Psoas muscle (tissue), 8 donors: ENCODE measurements around the gene USP17L10. TPM values are rescaled to one million over a fixed set of nuclear protein-coding genes. Genes with fewer than 3 reads are reported as not detected.
"Not testable (repeated sequence)": the region's sequence is repeated elsewhere in the genome, so short reads cannot be mapped to it uniquely, and the experiment has no call there.

Experiments used
- ATAC-seq, 4 donors: fragments of 200-7000 bp; cut with Tn5 transposase; one replicate each; pipeline ENCODE4 v1.9.1; 2020; ENCODE audit warnings: moderate library complexity in 3 of 4, mild to moderate bottlenecking in 2 of 4
- DNase-seq, 2 donors: peaks; one replicate each; pipeline ENCODE4 v3.0.0-alpha.2; 2020
- H3K27ac ChIP-seq: fragments of 200-600 bp; one replicate; pipeline ENCODE4 v1.8.0; 2022
- H3K27me3 ChIP-seq, 3 donors: fragments of 200-600 bp in 1 of 3; one replicate each; pipeline versions ENCODE4 v1.6.1 to v1.8.0; 2013 to 2022; ENCODE audit warnings: low read length in 2 of 3, mild to moderate bottlenecking in 2 of 3, moderate library complexity in 1 of 3; ENCODE audit not compliant: insufficient read depth in 3 of 3
- H3K36me3 ChIP-seq, 2 donors: fragments of 200-600 bp in 1 of 2; one replicate each; pipeline versions ENCODE4 v1.6.1 to v1.8.0; 2013 to 2022; ENCODE audit warnings: low read depth in 1 of 2, mild to moderate bottlenecking in 1 of 2, moderate library complexity in 1 of 2; ENCODE audit not compliant: insufficient read depth in 1 of 2
- H3K4me1 ChIP-seq: fragments of 200-600 bp; one replicate; pipeline ENCODE4 v1.8.0; 2022
- H3K4me3 ChIP-seq: fragments of 200-600 bp; one replicate; pipeline ENCODE4 v1.8.0; 2022; ENCODE audit warnings: mild to moderate bottlenecking
- H3K9me3 ChIP-seq: fragments of 200-600 bp; one replicate; pipeline ENCODE4 v1.8.0; 2022
- WGBS, 3 donors: extraction: QIAGEN DNeasy Blood & Tissue Kit; methylation state at CpG; one replicate each; pipeline versions ENCODE4 v1.1.6 to v1.1.7; 2013; 5-methylcytosine and 5-hydroxymethylcytosine counted together
- intact Hi-C, 2 donors: fragments of 100-400 bp; cut with DNase I; formaldehyde crosslinking; loops; one replicate each; pipeline versions ENCODE4 v1.11.0 to v1.14.2; 2022
- long read RNA-seq, 2 donors: library from polyadenylated mRNA; unstranded; transcript quantifications; one replicate each; pipeline ENCODE4 v2.0.0, GENCODE V29; 2021
- polyA plus RNA-seq, 3 donors: library from polyadenylated mRNA; stranded (reverse); fragments of 200-250 nt; gene quantifications; one replicate each; pipeline ENCODE4 v1.2.3, GENCODE V29; 2013
- total RNA-seq, 4 donors: library from RNA; stranded (reverse); fragmentation: NEBNext Ultra II Directional in 2 of 4; extraction: Animal tissue kit (Norgen Biotek cat#: 25700) in 2 of 4; gene quantifications; one replicate each; pipeline versions ENCODE4 v1.2.1 to v1.2.4, GENCODE V29; 2021 to 2023
- donor health status: healthy with polysubstance abuse.
- donor health status: DM: no; HTN: no; CAD: no; lungs with moderate emphysema.
- donor health status: Bipolar disorder and iron deficiency.
- donor health status: healthy.
- donor health status: DM: yes; HTN: yes; CAD: no.
- donor health status: DM: no; HTN: no; CAD: no.
- donor health status: DM: no; HTN: no; CAD: no.
- donor health status: DM: yes; HTN: yes; CAD: no.

The USP17L10 gene, protein sequence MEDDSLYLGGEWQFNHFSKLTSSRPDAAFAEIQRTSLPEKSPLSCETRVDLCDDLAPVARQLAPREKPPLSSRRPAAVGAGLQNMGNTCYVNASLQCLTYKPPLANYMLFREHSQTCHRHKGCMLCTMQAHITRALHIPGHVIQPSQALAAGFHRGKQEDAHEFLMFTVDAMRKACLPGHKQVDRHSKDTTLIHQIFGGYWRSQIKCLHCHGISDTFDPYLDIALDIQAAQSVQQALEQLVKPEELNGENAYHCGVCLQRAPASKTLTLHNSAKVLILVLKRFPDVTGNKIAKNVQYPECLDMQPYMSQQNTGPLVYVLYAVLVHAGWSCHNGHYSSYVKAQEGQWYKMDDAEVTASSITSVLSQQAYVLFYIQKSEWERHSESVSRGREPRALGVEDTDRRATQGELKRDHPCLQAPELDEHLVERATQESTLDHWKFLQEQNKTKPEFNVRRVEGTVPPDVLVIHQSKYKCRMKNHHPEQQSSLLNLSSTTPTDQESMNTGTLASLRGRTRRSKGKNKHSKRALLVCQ
- total RNA-seq (not detected), polyA plus RNA-seq (not detected)
- long read RNA-seq, donor 1, result 0 reads
- long read RNA-seq, donor 2, result 0 reads

GRCh38 chr4:9210357-9210756 is at the start of gene USP17L10:
USP17L10 (plus strand) TSS chr4:9210657; CDS start chr4:9210657, 0 bp downstream.
- H3K9me3 ChIP-seq, H3K27me3 ChIP-seq, ATAC-seq, H3K4me3 ChIP-seq, DNase-seq, H3K36me3 ChIP-seq, H3K27ac ChIP-seq, H3K4me1 ChIP-seq, intact Hi-C loops: not testable (repeated sequence)
- WGBS, 3 donors, result 94% methylated on average over 12 of the region's 13 CpGs; no CpG with 5 or more reads in 2 of the 3 donors

DNA sequence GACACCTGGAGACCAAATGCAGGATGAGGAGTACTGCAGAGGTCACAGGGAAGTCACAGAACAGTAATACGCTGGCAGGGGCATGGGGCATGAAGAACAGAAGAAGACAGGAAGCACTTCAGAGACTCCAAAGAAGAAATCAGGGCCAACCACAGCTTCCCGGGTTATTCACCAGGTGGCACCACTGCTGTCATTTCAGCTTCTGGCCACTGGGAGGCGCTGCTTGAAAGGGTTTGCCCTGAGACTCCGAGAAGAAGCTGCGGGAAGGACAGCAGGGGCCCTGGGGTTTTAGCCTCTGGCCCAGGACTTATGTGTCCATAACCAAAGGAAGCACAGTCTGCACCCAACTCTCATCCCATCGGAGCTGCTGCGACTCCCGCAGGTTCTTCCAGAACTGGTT is 44.5 kb upstream of the USP17L10 start:
- H3K27me3 ChIP-seq, H3K4me1 ChIP-seq, H3K4me3 ChIP-seq, H3K9me3 ChIP-seq, H3K27ac ChIP-seq, intact Hi-C loops, DNase-seq, ATAC-seq, H3K36me3 ChIP-seq: not testable (repeated sequence)
- WGBS, 3 donors, result 0 to 7% methylated on average over 3 to 8 of the region's 8 CpGs; no CpG with 5 or more reads in 1 of the 3 donors

DNA sequence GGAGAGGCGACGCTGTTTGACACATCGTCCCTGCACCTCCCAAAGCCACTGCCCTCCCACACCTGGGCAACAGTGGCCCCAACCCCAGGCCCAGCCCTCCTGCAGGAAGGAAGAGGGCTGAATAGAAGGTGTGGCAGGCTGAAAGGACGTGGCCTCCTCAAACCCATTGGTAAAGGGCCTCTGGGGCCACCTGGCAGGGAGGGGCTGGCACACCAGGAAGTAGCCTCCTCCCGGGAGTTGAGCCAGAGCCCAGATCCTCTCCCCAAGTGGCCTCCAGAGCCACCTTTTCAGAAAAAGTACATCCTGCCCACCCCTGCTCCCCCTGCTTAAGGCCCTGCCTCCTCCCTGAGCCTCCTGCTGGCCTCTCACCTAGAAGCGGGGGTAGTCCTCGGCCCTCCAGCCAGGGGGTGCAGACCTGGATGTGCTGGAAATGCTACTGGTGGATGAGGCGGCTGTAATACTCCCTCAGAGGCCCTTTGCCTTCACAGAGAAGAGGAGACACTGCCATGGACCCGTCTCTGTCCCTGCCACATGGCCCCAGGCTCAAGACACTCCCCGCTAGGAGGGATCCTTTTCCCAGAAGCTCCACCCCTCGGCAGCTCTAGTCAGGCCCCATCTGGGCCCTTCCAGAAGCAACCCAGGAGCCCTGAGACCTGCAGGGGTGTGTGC is 40.5 kb upstream of the USP17L10 start, which contains the start of gene FAM90A26:
Gene FAM90A26 (plus strand): TSS at position 619 of the 669 bp plus-strand sequence. CDS start 2,764 bp downstream, outside the sequence.
- H3K27ac ChIP-seq, intact Hi-C loops, H3K36me3 ChIP-seq, DNase-seq, H3K4me1 ChIP-seq, ATAC-seq, H3K9me3 ChIP-seq, H3K4me3 ChIP-seq, H3K27me3 ChIP-seq: not testable (repeated sequence)
- 79 to 83% methylated on average over 7 to 10 of the region's 11 CpGs; no CpG with 5 or more reads in 1 of the 3 donors for WGBS, 3 donors

DNA sequence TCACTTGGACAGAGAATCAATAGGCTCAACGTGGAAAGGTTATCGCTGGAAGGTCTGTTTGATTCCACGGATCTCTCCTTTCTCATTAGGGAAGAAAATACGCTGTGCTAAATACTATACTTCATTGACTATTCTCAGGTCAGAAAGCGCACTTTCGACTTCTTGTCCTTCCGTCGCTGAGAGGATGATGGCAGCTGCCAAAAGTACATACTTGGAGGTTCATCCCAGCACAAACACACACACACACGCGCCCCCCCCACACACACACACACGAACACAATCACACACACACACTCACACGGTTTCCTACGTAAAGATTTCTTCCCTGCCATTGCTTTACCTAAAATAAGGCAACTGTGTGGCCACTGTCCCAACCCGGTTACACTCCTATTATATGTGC is 4.2 kb downstream of the USP17L10 start:
- WGBS, 3 donors, result 72 to 83% (median 77%) methylated on average over 8 to 11 of the region's 14 CpGs
- H3K9me3 ChIP-seq, H3K4me3 ChIP-seq, H3K27me3 ChIP-seq, H3K4me1 ChIP-seq, H3K36me3 ChIP-seq, ATAC-seq, intact Hi-C loops, H3K27ac ChIP-seq: not testable (repeated sequence)
- DNase-seq, result peak in 1 of 2 donors; percentile 4

- H3K4me3 ChIP-seq, H3K27me3 ChIP-seq, DNase-seq, intact Hi-C loops, H3K27ac ChIP-seq, ATAC-seq, H3K36me3 ChIP-seq, H3K4me1 ChIP-seq, H3K9me3 ChIP-seq: not testable (repeated sequence)
- WGBS, 3 donors, result 96% methylated on average over 10 of the region's 14 CpGs; no CpG with 5 or more reads in 2 of the 3 donors
Observed at GRCh38 chr4:9215105-9215504, 4.6 kb downstream of the USP17L10 start, which contains the start of gene USP17L11. USP17L11 (plus strand) TSS chr4:9215405; CDS start chr4:9215405, 0 bp downstream.

DNA sequence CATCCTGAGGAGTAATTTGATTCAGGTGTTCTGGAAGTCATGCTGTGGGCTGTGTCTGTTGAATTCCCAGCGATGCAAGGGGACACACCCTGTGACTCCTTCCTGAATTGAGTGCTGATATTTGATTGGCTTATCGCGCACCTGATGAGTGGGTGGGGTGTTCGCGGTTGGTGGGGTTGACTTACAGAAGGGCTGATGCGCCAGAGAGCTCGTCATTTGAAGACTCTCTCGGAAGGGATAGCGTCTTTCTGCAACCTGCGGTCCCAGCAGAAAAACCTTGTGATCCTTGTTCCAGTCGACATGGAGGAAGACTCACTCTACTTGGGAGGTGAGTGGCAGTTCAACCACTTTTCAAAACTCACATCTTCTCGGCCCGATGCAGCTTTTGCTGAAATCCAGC is 9.4 kb downstream of the USP17L10 start, which contains the start of gene USP17L12:
Gene USP17L12 (plus strand): TSS at position 301 of the 400 bp plus-strand sequence. CDS start 0 bp downstream, at position 301.
- WGBS, 3 donors, result no CpG with 5 or more reads among the region's 13 CpGs
- H3K9me3 ChIP-seq, H3K36me3 ChIP-seq, H3K4me3 ChIP-seq, DNase-seq, H3K4me1 ChIP-seq, H3K27ac ChIP-seq, intact Hi-C loops, ATAC-seq, H3K27me3 ChIP-seq: not testable (repeated sequence)

GRCh38 chr4:9224596-9224995 is 14.1 kb downstream of the USP17L10 start, which contains the start of gene USP17L13:
USP17L13 (plus strand) TSS chr4:9224896; CDS start chr4:9224896, 0 bp downstream.
- H3K27ac ChIP-seq, H3K9me3 ChIP-seq, DNase-seq, H3K4me3 ChIP-seq, ATAC-seq, intact Hi-C loops, H3K36me3 ChIP-seq, H3K4me1 ChIP-seq, H3K27me3 ChIP-seq: not testable (repeated sequence)
- WGBS, 3 donors, result no CpG with 5 or more reads among the region's 14 CpGs

- 85 to 90% (median 87%) methylated on average over 5 to 6 of the region's 8 CpGs for WGBS, 3 donors
- not testable (repeated sequence) for ATAC-seq
- peak in 1 of 2 donors; percentile 19 for DNase-seq
Observed at GRCh38 chr4:9230249-9230648, 19.8 kb downstream of the USP17L10 start.

DNA sequence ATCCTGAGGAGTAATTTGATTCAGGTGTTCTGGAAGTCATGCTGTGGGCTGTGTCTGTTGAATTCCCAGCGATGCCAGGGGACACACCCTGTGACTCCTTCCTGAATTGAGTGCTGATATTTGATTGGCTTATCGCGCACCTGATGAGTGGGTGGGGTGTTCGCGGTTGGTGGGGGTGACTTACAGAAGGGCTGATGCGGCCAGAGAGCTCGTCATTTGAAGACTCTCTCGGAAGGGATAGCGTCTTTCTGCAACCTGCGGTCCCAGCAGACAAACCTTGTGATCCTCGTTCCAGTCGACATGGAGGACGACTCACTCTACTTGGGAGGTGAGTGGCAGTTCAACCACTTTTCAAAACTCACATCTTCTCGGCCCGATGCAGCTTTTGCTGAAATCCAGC is 23.6 kb downstream of the USP17L10 start, which contains the start of gene USP17L15:
Gene USP17L15 (plus strand): TSS at position 301 of the 400 bp plus-strand sequence. CDS start 0 bp downstream, at position 301.
- H3K36me3 ChIP-seq, DNase-seq, H3K9me3 ChIP-seq, intact Hi-C loops, H3K27me3 ChIP-seq, H3K4me3 ChIP-seq, ATAC-seq, H3K4me1 ChIP-seq, H3K27ac ChIP-seq: not testable (repeated sequence)
- WGBS, 3 donors, result no CpG with 5 or more reads among the region's 15 CpGs

More at GRCh38 chr4:9230249-9230648, 19.8 kb downstream of the USP17L10 start:
- H3K27me3 ChIP-seq, H3K9me3 ChIP-seq, H3K4me3 ChIP-seq, intact Hi-C loops, H3K4me1 ChIP-seq, H3K27ac ChIP-seq, H3K36me3 ChIP-seq: not testable (repeated sequence)

DNA sequence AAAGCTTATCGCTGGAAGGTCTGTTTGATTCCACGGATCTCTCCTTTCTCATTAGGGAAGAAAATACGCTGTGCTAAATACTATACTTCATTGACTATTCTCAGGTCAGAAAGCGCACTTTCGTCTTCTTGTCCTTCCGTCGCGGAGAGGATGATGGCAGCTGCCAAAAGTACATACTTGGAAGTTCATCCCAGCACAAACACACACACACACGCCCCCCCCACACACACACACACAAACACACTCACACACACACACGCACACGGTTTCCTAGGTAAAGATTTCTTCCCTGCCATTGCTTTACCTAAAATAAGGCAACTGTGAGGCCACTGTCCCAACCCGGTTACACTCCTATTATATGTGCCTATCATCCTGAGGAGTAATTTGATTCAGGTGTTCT is 28.0 kb downstream of the USP17L10 start:
- WGBS, 3 donors, result 68 to 85% (median 78%) methylated on average over 9 to 11 of the region's 12 CpGs
- peak in 1 of 2 donors; percentile 20 for DNase-seq
- intact Hi-C loops, result not testable (repeated sequence)

More for the DNA sequence above, 28.0 kb downstream of the USP17L10 start:
- ATAC-seq, H3K27me3 ChIP-seq, H3K4me1 ChIP-seq, H3K9me3 ChIP-seq, H3K4me3 ChIP-seq, H3K36me3 ChIP-seq, H3K27ac ChIP-seq: not testable (repeated sequence)
